ENCODE measurements around the gene PTTG1. TPM values are rescaled to one million over a fixed set of nuclear protein-coding genes. Genes with fewer than 3 reads are reported as not detected.

PTTG1 gene
- polyA plus RNA-seq (2012; ENCODE audit: insufficient read depth, insufficient read length, low read depth), result 20.5 TPM

- Histone ChIP-seq H3K9me3 (no peaks in the 10 kb centered on the region), H3K36me3 (peaks cover 26% of the 10 kb centered on the region), H3K4me1 (peaks cover 9% of the 10 kb centered on the region), H3K27me3 (no peaks in the 10 kb centered on the region), H3K4me3 (ENCODE audit: low read depth, low read length) (peak within 1 kb of the TSS; percentile 81)
- DNase-seq, result peak; percentile 98
- no peak for TF ChIP-seq CTCF (IDR thresholded peaks at IDR 0.05; ENCODE audit: low read depth, low read length)
Observed at GRCh38 chr5:160421625-160422258, at the start of gene PTTG1. Gene PTTG1, plus strand, starts transcription at chr5:160421855. Its CDS starts 458 bp downstream, at chr5:160422313.

- no peak for TF ChIP-seq CTCF (IDR thresholded peaks at IDR 0.05; ENCODE audit: low read depth, low read length)
Observed at GRCh38 chr5:160375166-160375565, 46.5 kb upstream of the PTTG1 start.

GRCh38 chr5:160375701-160376100, 46.0 kb upstream of the PTTG1 start:
- no peak for TF ChIP-seq CTCF (IDR thresholded peaks at IDR 0.05; ENCODE audit: low read depth, low read length)
- Histone ChIP-seq H3K4me1 (no peaks in the 10 kb centered on the region), H3K27me3 (peaks cover 3% of the 10 kb centered on the region; the same call in 1 of the 2 replicates), H3K9me3 (no peaks in the 10 kb centered on the region), H3K36me3 (no peaks in the 10 kb centered on the region), H3K4me3 (ENCODE audit: low read depth, low read length) (no peak overlapping the region)
- DNase-seq, result no peak

More at GRCh38 chr5:160375166-160375565, 46.5 kb upstream of the PTTG1 start:
- peaks cover 4% of the 10 kb centered on the region; the same call in 1 of the 2 replicates for H3K27me3 ChIP-seq
- H3K9me3 ChIP-seq, result no peaks in the 10 kb centered on the region
- no peak overlapping the region for H3K4me3 ChIP-seq (ENCODE audit: low read depth, low read length)
- H3K4me1 ChIP-seq, result no peaks in the 10 kb centered on the region
- DNase-seq, result no peak
- H3K36me3 ChIP-seq, result no peaks in the 10 kb centered on the region

- no peak overlapping the region for H3K4me3 ChIP-seq (ENCODE audit: low read depth, low read length)
- no peak for TF ChIP-seq CTCF (IDR thresholded peaks at IDR 0.05; ENCODE audit: low read depth, low read length)
- H3K36me3 ChIP-seq, result no peaks in the 10 kb centered on the region
- H3K9me3 ChIP-seq, result no peaks in the 10 kb centered on the region
- DNase-seq, result no peak
- H3K27me3 ChIP-seq, result peaks cover 3% of the 10 kb centered on the region; the same call in 1 of the 2 replicates
- no peaks in the 10 kb centered on the region for H3K4me1 ChIP-seq
Observed at GRCh38 chr5:160376416-160376815, 45.2 kb upstream of the PTTG1 start.

- no peaks in the 10 kb centered on the region; the same call in 1 of the 2 replicates for H3K9me3 ChIP-seq
- H3K36me3 ChIP-seq, result no peaks in the 10 kb centered on the region
- H3K4me1 ChIP-seq, result no peaks in the 10 kb centered on the region
- no peak for TF ChIP-seq CTCF (IDR thresholded peaks at IDR 0.05; ENCODE audit: low read depth, low read length)
- DNase-seq, result no peak
- no peak overlapping the region for H3K4me3 ChIP-seq (ENCODE audit: low read depth, low read length)
- H3K27me3 ChIP-seq, result peaks cover 3% of the 10 kb centered on the region; the same call in 1 of the 2 replicates
Observed at GRCh38 chr5:160377651-160378050, 44.0 kb upstream of the PTTG1 start.

- Histone ChIP-seq H3K4me3 (ENCODE audit: low read depth, low read length) (no peak overlapping the region), H3K27me3 (peaks cover 3% of the 10 kb centered on the region; the same call in 1 of the 2 replicates), H3K9me3 (no peaks in the 10 kb centered on the region; the same call in 1 of the 2 replicates), H3K36me3 (no peaks in the 10 kb centered on the region), H3K4me1 (no peaks in the 10 kb centered on the region)
- no peak for TF ChIP-seq CTCF (IDR thresholded peaks at IDR 0.05; ENCODE audit: low read depth, low read length)
- no peak for DNase-seq
Observed at GRCh38 chr5:160378330-160378729, 43.3 kb upstream of the PTTG1 start.
